Large intestine (tissue), 3 donors: ENCODE data around the gene RMDN2. TPM values are rescaled to one million over a fixed set of nuclear protein-coding genes. Genes with fewer than 3 reads are reported as not detected.

Experiments used
- DNase-seq, 2 donors: peaks; one replicate each; pipeline versions ENCODE4 v3.0.0 to v3.0.0-alpha.2; 2013
- H3K27ac ChIP-seq: one replicate; pipeline ENCODE4 v1.5.1; 2013; ENCODE audit warnings: low read length
- H3K27me3 ChIP-seq: 2 replicates; pipeline ENCODE4 v1.6.1; 2013; ENCODE audit warnings: low read length; ENCODE audit not compliant: control insufficient read depth, insufficient read depth
- H3K36me3 ChIP-seq: 2 replicates; pipeline ENCODE4 v1.6.1; 2013; ENCODE audit warnings: low read length; ENCODE audit not compliant: control insufficient read depth, insufficient read depth
- H3K4me1 ChIP-seq: one replicate; pipeline ENCODE4 v1.6.1; 2013; ENCODE audit warnings: low read length; ENCODE audit not compliant: control insufficient read depth, insufficient read depth
- H3K4me3 ChIP-seq: one replicate; pipeline ENCODE4 v1.5.1; 2013; ENCODE audit warnings: low read length
- H3K9me3 ChIP-seq: one replicate; pipeline ENCODE4 v1.6.1; 2013; ENCODE audit warnings: mild to moderate bottlenecking, low read depth, low read length, moderate library complexity; ENCODE audit not compliant: control insufficient read depth
- WGBS: methylation state at CpG from one replicate; pipeline ENCODE4 v1.1.5; 2013; ENCODE audit warnings: low lambda C conversion rate; ENCODE audit not compliant: insufficient coverage; 5-methylcytosine and 5-hydroxymethylcytosine counted together
- polyA plus RNA-seq: library from polyadenylated mRNA; unstranded; fragments of 120-200 nt; gene quantifications from one replicate; pipeline ENCODE4 v1.2.1, GENCODE V29; 2013

RMDN2 gene
- polyA plus RNA-seq, 1 donor: 23.9 TPM

DNA sequence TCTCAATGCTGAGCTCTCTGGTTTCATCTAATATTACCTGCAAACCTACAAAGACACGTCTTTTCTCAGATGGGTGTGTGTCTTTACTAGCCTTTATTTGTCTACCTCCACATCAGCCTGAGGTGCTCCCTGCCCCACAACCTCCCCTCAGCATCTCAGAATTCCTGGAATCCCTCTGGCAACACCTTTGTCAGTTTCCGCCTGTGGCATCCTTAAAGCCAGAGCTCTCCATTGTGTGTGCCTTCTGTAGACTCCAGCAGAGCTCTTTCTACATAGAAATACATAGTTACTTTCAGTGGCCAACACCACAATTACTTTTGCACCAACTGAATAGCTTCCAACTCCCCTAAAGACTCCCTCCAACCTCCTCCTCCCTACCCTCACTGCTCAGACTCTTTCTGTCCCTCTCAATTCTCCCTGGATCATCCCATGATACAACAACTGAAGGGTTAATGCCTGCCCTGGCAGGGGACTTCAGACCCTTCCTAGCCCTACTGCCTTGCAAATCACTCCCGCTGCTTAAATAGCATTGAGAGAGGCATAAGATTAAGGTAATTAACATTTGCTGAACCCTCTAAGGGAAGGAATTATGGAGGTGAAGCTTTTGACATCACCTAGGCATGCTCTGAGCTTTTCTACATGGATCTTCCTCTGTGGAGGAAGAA, 39.6 kb upstream of the RMDN2 start:
- H3K27me3 ChIP-seq: peaks cover 2% of the 10 kb centered on the region
- H3K36me3 ChIP-seq: no peaks in the 10 kb centered on the region
- no CpG with 5 or more reads among the region's 3 CpGs for WGBS

DNA sequence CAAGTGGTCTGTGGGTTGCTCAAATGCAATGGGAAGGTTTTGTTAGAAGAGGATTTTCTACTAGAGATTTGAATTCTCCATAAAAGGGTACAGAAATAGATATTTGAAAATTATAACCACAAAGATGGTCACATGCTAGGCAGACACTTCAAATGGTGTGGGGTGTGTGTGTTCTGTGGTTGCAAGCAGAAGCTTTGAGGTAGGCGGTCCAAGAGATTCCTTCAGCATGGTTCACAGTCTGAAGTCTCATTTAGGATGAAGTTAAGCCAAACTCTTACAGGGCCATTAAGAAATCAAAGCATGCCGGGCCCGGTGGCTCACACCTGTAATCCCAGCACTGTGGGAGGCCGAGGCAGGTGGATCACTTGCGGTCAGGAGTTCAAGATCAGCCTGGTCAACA, 38.3 kb upstream of the RMDN2 start:
- no peak for DNase-seq
- Histone ChIP-seq H3K27ac (no peak overlapping the region), H3K9me3 (no peaks in the 10 kb centered on the region), H3K4me3 (no peak overlapping the region), H3K36me3 (no peaks in the 10 kb centered on the region), H3K27me3 (peaks cover 2% of the 10 kb centered on the region), H3K4me1 (no peaks in the 10 kb centered on the region)
- no CpG with 5 or more reads among the region's 5 CpGs for WGBS

More for the DNA sequence above, 39.6 kb upstream of the RMDN2 start:
- Histone ChIP-seq H3K27ac (no peak overlapping the region), H3K4me3 (no peak overlapping the region), H3K4me1 (peaks cover 3% of the 10 kb centered on the region), H3K9me3 (no peaks in the 10 kb centered on the region)
- DNase-seq: no peak

DNA sequence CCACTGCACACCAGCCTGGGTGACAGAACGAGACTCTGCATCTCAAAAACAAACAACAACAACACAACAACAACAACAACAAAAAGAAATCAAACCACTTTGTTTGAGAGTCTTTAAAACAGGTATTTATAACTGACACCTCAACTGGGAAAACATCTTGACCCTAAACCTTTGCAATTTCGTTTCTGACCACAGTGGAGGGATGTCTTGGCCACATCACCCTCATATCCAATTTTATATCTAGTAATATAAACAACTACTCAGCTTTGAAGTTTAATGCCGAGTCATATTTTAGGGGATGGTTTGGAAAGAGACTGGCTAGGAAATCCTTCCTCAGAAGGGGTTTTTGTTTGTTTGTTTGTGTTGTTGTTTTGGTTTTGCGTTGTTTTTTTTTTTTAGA, 37.8 kb upstream of the RMDN2 start:
- Histone ChIP-seq H3K36me3 (no peaks in the 10 kb centered on the region), H3K27ac (no peak overlapping the region), H3K9me3 (no peaks in the 10 kb centered on the region), H3K27me3 (peaks cover 2% of the 10 kb centered on the region), H3K4me1 (no peaks in the 10 kb centered on the region), H3K4me3 (no peak overlapping the region)
- 60% methylated on average over 1 of the region's 4 CpGs for WGBS
- DNase-seq: no peak

DNA sequence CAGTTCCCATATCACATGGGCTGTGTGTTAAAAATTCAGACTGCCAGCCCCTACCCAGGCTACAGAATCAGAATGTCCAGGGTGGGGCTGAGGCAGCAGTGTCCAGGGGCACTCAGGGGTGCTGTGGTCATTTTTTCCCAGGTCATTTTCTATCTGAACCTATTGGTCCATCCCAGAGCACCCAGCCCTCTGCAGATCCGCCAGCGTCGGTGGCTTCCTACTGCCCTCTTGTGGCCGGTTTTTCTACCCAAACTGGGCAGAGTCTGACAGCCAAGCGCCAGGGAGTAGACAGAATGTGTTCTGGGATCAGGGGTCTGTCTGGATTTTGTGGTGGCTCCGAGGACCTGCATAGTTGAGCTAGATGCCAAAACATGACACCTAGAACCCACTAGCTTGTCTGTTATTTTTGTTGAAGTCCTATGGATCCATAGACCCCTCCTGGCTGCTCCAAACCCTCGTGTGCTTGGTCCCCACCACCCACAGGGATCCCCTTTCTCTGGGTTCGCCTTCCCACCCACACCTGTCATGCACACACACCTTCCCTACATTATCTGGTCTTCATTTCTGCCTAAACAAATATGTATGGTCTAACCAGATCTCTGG, 34.1 kb upstream of the RMDN2 start:
- peaks cover 1% of the 10 kb centered on the region for H3K27me3 ChIP-seq
- H3K4me3 ChIP-seq: no peak overlapping the region
- DNase-seq: peak; percentile 50 to 59
- H3K4me1 ChIP-seq: no peaks in the 10 kb centered on the region
- no CpG with 5 or more reads among the region's 8 CpGs for WGBS
- H3K9me3 ChIP-seq: no peaks in the 10 kb centered on the region
- H3K27ac ChIP-seq: no peak overlapping the region
- no peaks in the 10 kb centered on the region for H3K36me3 ChIP-seq

DNA sequence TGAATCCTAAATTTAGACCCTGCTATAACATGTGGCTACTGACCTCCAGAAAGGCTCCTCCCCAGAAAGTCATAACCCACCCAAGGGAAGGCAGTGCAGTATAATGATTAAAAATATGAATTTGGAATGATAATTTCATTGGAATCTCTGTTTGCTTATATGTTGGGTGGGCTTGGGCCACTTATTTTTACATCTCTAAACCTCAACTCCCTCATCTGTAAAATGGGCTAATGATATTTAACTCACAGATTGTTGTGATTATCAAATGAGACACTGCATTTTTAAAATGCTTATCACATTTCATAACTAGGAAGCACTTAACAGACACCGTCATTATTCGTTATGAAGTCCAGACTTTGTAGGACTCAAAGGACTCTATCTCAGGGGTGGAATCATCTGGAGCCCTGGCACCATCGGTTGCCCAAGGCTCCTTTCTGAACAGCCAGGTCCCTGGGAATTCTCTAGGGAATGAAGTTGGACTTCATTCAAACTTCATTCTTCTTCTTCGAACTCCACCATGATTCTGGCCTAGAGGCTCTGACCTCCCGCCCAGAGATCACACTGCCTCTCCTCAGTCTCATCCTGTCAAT, 33.1 kb upstream of the RMDN2 start:
- no peak overlapping the region for H3K4me3 ChIP-seq
- peaks cover 3% of the 10 kb centered on the region for H3K4me1 ChIP-seq
- no peak for DNase-seq
- H3K36me3 ChIP-seq: no peaks in the 10 kb centered on the region
- H3K27ac ChIP-seq: no peak overlapping the region
- H3K9me3 ChIP-seq: no peaks in the 10 kb centered on the region
- no peaks in the 10 kb centered on the region for H3K27me3 ChIP-seq
- WGBS: 100% methylated on average over 1 of the region's 5 CpGs

DNA sequence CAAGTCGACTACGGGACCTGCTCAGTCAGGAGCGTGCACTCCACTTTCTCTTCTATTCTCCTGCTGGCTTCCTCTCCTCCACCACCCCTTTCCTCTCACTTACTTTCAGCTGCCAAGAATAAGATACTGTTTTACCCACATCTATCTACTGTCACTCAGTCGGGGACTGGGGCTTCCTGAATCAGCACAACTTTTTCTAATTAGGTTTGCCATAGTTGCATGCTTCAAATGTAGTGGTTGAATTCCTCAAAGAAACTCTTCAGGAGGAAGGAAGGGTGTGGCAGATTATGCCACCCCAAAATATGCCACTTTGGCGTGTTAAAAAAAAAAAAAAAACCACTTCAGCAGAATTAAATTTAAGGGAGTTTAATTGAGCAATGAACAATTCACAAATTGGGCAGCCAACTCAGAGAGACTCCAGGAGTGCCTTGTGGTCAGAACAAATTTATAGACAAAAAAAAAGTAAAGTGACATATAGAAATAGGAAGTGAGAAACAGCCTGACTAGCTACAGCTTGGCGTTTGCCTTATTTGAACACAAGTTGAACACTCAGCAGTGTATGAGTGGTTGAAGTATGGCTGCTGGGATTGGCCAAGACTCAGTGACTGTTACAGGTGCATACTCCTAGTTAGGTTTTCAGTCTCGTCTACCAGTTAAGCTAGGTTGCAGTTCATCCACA, 32.5 kb upstream of the RMDN2 start:
- Histone ChIP-seq H3K27ac (no peak overlapping the region), H3K36me3 (no peaks in the 10 kb centered on the region), H3K4me3 (no peak overlapping the region), H3K9me3 (no peaks in the 10 kb centered on the region), H3K27me3 (no peaks in the 10 kb centered on the region), H3K4me1 (peaks cover 6% of the 10 kb centered on the region)
- WGBS: 62% methylated on average over 3 of the region's 7 CpGs
- DNase-seq: no peak

DNA sequence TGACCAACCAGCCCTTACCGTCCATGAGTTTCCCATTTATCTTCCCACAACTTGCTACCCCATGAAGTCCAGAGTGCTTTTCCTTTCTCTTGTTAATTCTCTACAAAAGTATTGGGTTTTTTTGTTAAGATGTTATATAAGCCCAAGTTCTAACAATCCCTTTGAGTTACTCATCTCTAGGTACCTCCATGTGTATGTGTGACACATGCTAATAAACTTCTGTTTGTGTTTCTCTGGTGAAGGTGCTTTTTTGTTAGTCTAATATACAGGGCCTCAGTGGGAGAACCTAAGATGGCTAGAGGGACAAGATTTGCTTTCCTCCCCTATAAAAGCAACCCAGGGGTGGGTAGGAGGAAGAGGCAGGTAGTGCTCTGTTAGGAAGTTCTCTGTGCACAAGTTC, 31.8 kb upstream of the RMDN2 start:
- no CpG with 5 or more reads among the region's 1 CpG for WGBS
- no peaks in the 10 kb centered on the region for H3K36me3 ChIP-seq
- peaks cover 8% of the 10 kb centered on the region for H3K4me1 ChIP-seq
- H3K4me3 ChIP-seq: no peak overlapping the region
- no peaks in the 10 kb centered on the region for H3K27me3 ChIP-seq
- no peaks in the 10 kb centered on the region for H3K9me3 ChIP-seq
- no peak overlapping the region for H3K27ac ChIP-seq
- no peak for DNase-seq

DNA sequence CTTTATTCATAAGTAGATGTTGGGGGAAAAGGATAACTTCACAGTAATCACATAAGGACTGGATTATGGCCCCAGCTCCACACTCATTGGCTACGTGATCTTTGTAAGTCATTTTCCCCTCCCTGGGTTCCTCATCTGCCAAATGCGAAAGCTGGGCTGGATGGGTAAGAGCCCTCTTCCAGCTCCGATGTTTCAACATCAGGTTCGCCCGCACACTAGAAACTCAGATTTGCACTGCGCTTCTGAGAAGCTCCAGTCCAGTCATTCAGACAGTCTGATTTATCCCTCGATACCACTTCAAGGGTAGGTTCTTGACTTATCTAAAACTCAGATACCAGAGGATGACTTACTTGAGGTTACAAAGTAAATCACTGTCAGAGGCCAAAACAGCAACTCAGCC, 31.0 kb upstream of the RMDN2 start:
- no peaks in the 10 kb centered on the region for H3K9me3 ChIP-seq
- H3K4me3 ChIP-seq: no peak overlapping the region
- WGBS: no CpG with 5 or more reads among the region's 7 CpGs
- H3K36me3 ChIP-seq: no peaks in the 10 kb centered on the region
- no peaks in the 10 kb centered on the region for H3K27me3 ChIP-seq
- peaks cover 8% of the 10 kb centered on the region for H3K4me1 ChIP-seq
- no peak overlapping the region for H3K27ac ChIP-seq
- DNase-seq: no peak

DNA sequence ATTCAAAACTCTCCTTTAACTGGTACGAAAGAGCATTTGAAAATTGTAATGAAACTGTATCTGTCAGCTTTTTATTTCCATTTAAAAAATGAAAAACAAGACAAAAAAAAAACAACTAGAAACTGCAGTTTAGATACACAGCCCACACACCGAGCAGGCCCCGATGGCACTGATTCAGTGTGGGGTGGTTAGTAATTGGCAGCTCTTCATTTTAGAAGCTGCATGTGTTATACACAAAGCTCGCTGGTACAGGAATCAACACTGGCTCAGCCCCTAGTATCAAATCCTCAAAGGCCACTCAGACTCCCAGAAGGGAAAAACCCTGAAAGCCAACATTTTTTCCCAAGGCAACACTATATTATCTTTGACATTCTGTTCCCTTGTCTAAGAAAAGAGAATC, 30.5 kb upstream of the RMDN2 start:
- H3K4me1 ChIP-seq: peaks cover 8% of the 10 kb centered on the region
- no CpG with 5 or more reads among the region's 4 CpGs for WGBS

DNA sequence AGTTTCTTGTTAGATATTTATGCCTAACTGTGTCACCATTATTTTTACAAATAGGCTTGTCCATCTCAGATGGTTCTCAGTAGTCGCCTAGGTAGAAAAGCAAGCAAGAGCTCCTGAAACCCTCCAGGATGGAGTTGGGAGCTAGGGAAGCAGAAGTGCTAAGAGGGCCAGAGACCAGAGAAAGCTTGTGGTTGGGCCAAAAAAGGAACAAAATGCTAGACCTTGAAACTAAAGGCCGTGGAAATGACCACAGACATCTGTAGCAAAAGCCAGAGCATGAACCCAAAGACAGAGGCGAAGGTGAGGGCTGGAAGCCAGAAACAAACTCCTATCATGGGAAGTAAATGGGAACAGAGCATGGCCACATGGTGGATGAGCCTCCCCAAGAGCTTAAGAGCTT, 29.9 kb upstream of the RMDN2 start:
- peaks cover 8% of the 10 kb centered on the region for H3K4me1 ChIP-seq
- no CpG with 5 or more reads among the region's 3 CpGs for WGBS
- H3K27ac ChIP-seq: no peak overlapping the region

More for the DNA sequence above, 30.5 kb upstream of the RMDN2 start:
- H3K27ac ChIP-seq: no peak overlapping the region
- no peak for DNase-seq
- H3K4me3 ChIP-seq: no peak overlapping the region
- H3K9me3 ChIP-seq: no peaks in the 10 kb centered on the region
- H3K27me3 ChIP-seq: no peaks in the 10 kb centered on the region
- H3K36me3 ChIP-seq: no peaks in the 10 kb centered on the region

More for the DNA sequence above, 29.9 kb upstream of the RMDN2 start:
- DNase-seq: no peak
- H3K36me3 ChIP-seq: no peaks in the 10 kb centered on the region
- no peaks in the 10 kb centered on the region for H3K27me3 ChIP-seq
- H3K9me3 ChIP-seq: peaks cover under 1% of the 10 kb centered on the region
- no peak overlapping the region for H3K4me3 ChIP-seq
